ENCODE data around the gene RBPMS2. TPM values are rescaled to one million over a fixed set of nuclear protein-coding genes. Genes with fewer than 3 reads are reported as not detected.

Gene RBPMS2
- total and polyA plus RNA-seq, 2 donors (not counting 3 experiments of a cell fraction or from before 2014, with no cell fraction given), result 2.3 to 7.8 TPM

- Histone ChIP-seq H3K9me1 (replicated peaks; ENCODE audit: control insufficient read depth, extremely low read depth, insufficient read depth, low read length) (no peaks in the 10 kb centered on the region), H3K27ac (ENCODE audit: insufficient read depth, low read depth, low read length) (no peak overlapping the region), H3K36me3 (ENCODE audit: control insufficient read depth in 2 of 2, extremely low read depth in 1 of 2, insufficient read depth in 2 of 2, low read length in 2 of 2) (no peaks in the 10 kb centered on the region), H3K9ac (replicated peaks; ENCODE audit: extremely low read depth, insufficient read depth, low read length) (no peak overlapping the region), H4K20me1 (replicated peaks; ENCODE audit: control insufficient read depth, extremely low read depth, insufficient read depth, low read length) (no peaks in the 10 kb centered on the region), H3K79me2 (ENCODE audit: control insufficient read depth, insufficient read depth, low read length) (no peaks in the 10 kb centered on the region), H3K4me2 (ENCODE audit: insufficient read depth, low read length) (no peak overlapping the region), H3K27me3 (ENCODE audit: control insufficient read depth in 2 of 2, insufficient read depth in 2 of 2, low read length in 2 of 2) (peaks cover 0 to 2% of the 10 kb centered on the region in 2 experiments), H3K9me3 (replicated peaks; ENCODE audit: control insufficient read depth, insufficient read depth, low read length) (no peaks in the 10 kb centered on the region), H3K4me3 (replicated peaks in 1 of 3; ENCODE audit: insufficient read depth in 1 of 3, low read depth in 1 of 3, low read length in 3 of 3) (no peak overlapping the region), H3K4me1 (ENCODE audit: control insufficient read depth, extremely low read depth, insufficient read depth, low read length) (peaks cover 6% of the 10 kb centered on the region), H2AFZ (ENCODE audit: low read depth, low read length) (no peak overlapping the region)
- no peak for DNase-seq (ENCODE audit: low read depth, low spot score)
- ChIA-PET CTCF (interaction anchor here (1.0 kb wide), 1 partner anchor 37 kb away, joined by 3 read pairs; no protein-coding TSS in a partner anchor), POLR2A (no interaction called here)
- intact Hi-C loops (cut with micrococcal nuclease), result no loop called here
- dilution Hi-C loops (cut with MboI; ENCODE audit: extremely low pct_ligation_motif_present, low sequenced_read_pairs), result no loop called here
- BruUV-seq (replicated peaks), result no TSS peak
- FAIRE-seq, result no peak
- no peak for TF ChIP-seq FOS (IDR thresholded peaks at IDR 0.05; ENCODE audit: borderline replicate concordance, insufficient read depth, low read length)
- TF ChIP-seq EZH2 (IDR thresholded peaks at IDR 0.05; ENCODE audit: borderline replicate concordance, low read depth, low read length, severe bottlenecking), result no peak
- TF ChIP-seq CTCF (IDR thresholded peaks at IDR 0.05; ENCODE audit: extremely low read depth in 1 of 2, insufficient read depth in 1 of 2, low read depth in 1 of 2, low read length in 2 of 2), result no peak
- TF ChIP-seq MAX (IDR thresholded peaks at IDR 0.05; ENCODE audit: insufficient read depth, insufficient read length), result no peak
- no peak for TF ChIP-seq GATA2 (IDR thresholded peaks at IDR 0.05; ENCODE audit: insufficient read depth, insufficient read length, low read depth, low read length)
- no peak for TF ChIP-seq POLR2AphosphoS5 (IDR thresholded peaks at IDR 0.05; ENCODE audit: insufficient read depth, low read depth, low read length)
- TF ChIP-seq JUN (IDR thresholded peaks at IDR 0.05; ENCODE audit: borderline replicate concordance, insufficient read depth, insufficient read length, low read depth), result no peak
- no peak for TF ChIP-seq POLR2A (IDR thresholded peaks at IDR 0.05; ENCODE audit: low read depth, low read length)
- TF ChIP-seq MYC (IDR thresholded peaks at IDR 0.05; ENCODE audit: low read depth, low read length), result no peak
Measured at GRCh38 chr15:64773606-64774005, 1.8 kb downstream of the RBPMS2 start.

Measured in endothelial cell of umbilical vein (primary cell).